Fibroblast of mammary gland (primary cell): ENCODE measurements around the gene RPL13.

Experiments
- DNase-seq: peaks from one replicate; pipeline ENCODE4 v3.0.0-alpha.2; 2010; ENCODE audit warnings: low read depth
- H3K4me3 ChIP-seq: 2 replicates; pipeline ENCODE4 v1.5.1; 2011; ENCODE audit warnings: low read depth, mild to moderate bottlenecking, low read length, moderate library complexity; ENCODE audit not compliant: control insufficient read depth
- TF ChIP-seq, protein P1 (sequence below): conservative IDR thresholded peaks from 2 replicates; pipeline ENCODE4 v1.5.1; 2011; ENCODE audit warnings: low read depth, low read length, inconsistent platforms; ENCODE audit not compliant: control insufficient read depth, insufficient read depth

Gene RPL13

DNA sequence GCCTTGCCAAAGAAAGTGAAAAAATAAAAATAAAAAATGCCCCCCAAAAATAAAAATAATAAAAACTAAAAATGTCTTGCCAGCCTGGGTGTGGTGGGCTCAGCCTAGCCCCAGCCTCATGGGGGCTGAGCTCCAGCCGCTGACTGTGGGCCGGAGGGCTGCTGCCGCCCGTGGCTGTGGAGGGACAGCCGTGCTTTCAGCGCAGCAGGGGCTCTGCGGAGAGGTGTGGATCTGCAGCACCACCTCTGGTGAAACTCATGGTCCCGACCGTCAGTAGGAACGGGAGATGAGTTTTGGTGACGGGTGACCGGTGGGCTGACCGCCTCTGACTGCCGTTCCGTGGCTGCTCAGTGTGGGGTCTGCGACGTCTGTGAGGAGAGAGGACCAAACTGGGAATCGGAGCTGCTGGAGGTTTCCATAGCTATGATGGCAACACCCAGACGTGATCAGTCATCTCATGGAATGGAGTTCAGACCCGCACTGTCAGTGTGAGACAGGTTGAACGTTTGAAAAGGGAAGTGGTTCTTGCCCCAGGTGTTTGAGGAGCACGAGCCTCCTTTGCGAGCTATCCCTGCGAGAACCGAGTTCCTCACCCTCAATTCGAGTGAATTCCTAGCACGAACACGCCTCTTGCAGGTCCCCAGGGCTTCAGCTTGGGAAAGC is 12.0 kb upstream of the RPL13 start:
- TF ChIP-seq, protein P1, sequence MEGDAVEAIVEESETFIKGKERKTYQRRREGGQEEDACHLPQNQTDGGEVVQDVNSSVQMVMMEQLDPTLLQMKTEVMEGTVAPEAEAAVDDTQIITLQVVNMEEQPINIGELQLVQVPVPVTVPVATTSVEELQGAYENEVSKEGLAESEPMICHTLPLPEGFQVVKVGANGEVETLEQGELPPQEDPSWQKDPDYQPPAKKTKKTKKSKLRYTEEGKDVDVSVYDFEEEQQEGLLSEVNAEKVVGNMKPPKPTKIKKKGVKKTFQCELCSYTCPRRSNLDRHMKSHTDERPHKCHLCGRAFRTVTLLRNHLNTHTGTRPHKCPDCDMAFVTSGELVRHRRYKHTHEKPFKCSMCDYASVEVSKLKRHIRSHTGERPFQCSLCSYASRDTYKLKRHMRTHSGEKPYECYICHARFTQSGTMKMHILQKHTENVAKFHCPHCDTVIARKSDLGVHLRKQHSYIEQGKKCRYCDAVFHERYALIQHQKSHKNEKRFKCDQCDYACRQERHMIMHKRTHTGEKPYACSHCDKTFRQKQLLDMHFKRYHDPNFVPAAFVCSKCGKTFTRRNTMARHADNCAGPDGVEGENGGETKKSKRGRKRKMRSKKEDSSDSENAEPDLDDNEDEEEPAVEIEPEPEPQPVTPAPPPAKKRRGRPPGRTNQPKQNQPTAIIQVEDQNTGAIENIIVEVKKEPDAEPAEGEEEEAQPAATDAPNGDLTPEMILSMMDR = no peak
- no peak for DNase-seq
- no peak overlapping the region for H3K4me3 ChIP-seq

DNA sequence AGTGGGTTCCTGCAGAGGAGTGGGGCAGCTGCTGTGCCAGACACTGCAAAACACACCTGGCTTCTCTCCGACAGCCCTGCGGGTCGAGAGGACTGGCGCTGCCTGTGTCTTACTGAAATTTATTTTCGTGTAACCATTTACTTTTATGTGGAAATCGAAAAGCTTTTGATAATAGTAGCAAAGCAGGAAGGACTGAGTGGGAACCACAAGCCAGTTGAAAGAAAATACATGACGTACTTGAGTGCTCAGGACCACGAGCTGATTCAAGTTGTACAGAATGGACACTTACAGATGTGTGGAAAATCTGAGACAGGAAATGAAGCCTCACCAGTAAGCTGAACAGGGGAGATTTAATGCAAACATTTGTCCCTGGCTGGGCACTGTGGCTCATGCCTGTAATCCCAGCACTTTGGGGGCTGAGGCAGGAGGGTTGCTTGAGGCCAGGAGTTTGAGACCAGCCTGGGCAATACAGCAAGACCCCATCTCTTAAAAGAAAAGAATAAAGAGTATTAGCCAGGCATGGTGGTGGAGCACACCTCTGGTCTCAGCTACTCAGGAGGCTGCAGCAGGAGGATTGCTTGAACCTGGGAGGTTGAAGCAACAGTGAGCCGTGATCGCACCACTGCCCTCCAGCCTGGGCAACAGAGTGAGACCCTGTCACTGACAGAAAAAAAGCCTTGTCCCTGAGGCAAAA is 11.3 kb upstream of the RPL13 start:
- no peak for DNase-seq
- no peak overlapping the region for H3K4me3 ChIP-seq
- TF ChIP-seq, protein P1 = no peak

DNA sequence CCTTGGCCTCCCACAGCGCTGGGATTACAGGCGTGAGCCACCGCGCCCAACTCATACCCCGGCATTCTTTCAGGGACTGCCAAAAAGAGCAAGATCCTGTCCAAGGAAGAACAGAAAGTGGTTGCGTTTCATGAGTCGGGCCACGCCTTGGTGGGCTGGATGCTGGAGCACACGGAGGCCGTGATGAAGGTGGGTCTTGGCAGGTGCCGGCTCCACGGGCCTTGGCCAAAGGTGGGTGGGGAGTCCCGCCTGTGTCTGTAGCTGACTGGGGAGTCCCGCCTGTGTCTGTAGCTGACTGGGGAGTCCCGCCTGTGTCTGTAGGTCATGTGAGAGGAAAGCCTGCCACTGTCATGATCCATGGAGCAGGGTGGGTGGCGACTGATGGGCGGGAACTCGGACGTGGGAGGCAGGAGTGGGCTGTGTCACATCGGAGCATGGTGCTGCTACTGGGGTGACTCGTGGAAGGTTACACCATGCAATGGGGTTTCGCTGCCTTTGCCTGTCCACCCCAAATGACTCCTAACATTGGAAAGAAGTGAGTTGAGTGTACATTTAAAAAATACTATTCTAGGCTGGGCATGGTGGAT is 10.0 kb upstream of the RPL13 start:
- TF ChIP-seq, protein P1 = no peak
- DNase-seq = peak; percentile 35
- H3K4me3 ChIP-seq = no peak overlapping the region

DNA sequence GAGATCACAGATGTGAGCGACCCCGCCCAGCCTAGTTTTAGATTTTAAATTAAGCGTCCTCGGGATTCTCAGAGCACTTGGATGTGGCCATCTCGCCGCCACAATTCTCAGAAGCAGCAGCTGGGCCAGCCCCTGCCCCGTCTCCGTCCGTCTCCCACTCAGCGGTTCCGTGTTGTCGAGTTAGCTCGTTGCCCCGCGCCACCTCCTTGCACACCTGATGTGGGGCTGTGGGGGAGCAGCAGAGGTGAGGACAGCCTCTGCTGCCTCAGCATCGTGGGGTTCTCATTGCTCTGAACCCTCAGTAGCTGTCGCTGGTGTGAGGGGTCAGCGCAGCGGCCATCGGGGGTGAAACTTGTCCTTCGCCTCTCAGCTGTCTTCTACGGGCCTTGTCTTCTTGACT is 8.2 kb upstream of the RPL13 start:
- no peak for DNase-seq
- TF ChIP-seq, protein P1 = no peak
- no peak overlapping the region for H3K4me3 ChIP-seq

DNA sequence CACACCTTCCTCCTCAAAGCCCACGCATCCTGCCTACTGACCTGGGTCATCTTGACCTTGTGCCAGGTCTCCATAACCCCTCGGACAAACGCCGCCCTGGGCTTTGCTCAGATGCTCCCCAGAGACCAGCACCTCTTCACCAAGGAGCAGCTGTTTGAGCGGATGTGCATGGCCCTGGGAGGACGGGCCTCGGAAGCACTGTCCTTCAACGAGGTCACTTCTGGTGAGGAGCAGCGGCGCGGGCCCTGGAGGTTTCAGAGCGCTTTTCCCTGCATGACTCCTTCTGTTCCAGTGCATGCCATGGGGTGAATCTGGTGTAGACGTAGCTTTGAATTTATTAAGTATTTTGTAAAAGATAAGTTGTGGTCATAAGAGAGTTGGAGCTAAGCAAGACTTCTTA is 7.6 kb upstream of the RPL13 start:
- DNase-seq = no peak
- TF ChIP-seq, protein P1 = no peak

DNA sequence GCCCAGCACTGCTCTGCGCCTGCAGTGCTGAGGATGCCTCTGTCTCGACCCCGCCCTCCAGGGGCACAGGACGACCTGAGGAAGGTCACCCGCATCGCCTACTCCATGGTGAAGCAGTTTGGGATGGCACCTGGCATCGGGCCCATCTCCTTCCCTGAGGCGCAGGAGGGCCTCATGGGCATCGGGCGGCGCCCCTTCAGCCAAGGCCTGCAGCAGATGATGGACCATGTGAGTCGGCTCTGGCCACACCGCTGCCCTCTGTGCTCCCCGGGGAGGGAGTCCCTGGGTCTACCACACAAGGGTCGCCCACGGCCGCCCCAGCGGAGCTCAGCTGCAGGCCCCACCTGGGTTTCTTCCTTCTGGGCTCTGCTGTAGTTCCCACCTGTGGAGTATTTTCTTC is 6.7 kb upstream of the RPL13 start:
- TF ChIP-seq, protein P1 = no peak
- no peak overlapping the region for H3K4me3 ChIP-seq
- DNase-seq = no peak

More for the DNA sequence above, 7.6 kb upstream of the RPL13 start:
- H3K4me3 ChIP-seq = no peak overlapping the region

DNA sequence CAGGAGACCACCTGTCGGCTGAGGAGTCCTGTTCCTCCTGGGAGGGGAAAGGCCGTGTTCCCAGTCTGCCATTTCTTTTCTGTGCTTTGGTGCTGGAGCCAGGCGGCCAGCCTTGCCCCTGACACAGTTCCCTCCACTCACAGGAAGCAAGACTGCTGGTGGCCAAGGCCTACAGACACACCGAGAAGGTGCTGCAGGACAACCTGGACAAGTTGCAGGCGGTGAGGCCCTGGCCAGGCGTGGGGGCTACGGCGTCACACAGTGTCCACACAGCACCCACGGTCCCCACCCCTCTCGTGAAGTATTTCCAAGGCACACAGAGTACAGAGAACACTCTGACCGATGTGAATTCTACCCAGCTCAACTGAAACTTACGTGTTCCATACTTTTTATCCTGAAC is 6.1 kb upstream of the RPL13 start:
- TF ChIP-seq, protein P1 = no peak
- DNase-seq = no peak
- H3K4me3 ChIP-seq = no peak overlapping the region
